ENCODE data around the gene NALCN.

DNA sequence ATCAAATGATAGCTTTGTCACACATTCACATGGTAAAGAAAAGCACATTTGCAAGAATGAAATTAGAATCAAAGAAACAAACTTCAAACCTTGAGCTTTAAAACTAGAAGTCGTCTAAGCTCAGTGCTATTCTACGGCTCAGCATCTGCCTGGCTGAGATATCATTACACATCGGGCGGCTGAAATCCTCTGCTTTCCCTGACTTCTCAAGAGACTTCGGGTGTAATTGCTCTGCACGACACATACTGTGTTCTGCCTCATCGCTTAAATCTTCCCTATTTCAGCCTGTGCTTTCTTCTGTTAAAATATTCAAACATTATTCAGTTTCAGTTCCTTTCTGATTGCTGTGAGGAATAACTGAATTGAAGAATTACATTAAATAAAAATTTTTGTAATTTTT, 265.3 kb downstream of the NALCN start:
- TF ChIP-seq, protein P1, sequence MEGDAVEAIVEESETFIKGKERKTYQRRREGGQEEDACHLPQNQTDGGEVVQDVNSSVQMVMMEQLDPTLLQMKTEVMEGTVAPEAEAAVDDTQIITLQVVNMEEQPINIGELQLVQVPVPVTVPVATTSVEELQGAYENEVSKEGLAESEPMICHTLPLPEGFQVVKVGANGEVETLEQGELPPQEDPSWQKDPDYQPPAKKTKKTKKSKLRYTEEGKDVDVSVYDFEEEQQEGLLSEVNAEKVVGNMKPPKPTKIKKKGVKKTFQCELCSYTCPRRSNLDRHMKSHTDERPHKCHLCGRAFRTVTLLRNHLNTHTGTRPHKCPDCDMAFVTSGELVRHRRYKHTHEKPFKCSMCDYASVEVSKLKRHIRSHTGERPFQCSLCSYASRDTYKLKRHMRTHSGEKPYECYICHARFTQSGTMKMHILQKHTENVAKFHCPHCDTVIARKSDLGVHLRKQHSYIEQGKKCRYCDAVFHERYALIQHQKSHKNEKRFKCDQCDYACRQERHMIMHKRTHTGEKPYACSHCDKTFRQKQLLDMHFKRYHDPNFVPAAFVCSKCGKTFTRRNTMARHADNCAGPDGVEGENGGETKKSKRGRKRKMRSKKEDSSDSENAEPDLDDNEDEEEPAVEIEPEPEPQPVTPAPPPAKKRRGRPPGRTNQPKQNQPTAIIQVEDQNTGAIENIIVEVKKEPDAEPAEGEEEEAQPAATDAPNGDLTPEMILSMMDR (IDR thresholded peaks at IDR 0.05): no peak
- TF ChIP-seq POLR2A (IDR thresholded peaks at IDR 0.05) (no peak), POLR2AphosphoS5 (IDR thresholded peaks at IDR 0.05) (no peak), EP300 (IDR thresholded peaks at IDR 0.05) (no peak)

Data from suprapubic skin (tissue), 4 donors.